Measurements from ENCODE around the gene CHD6. TPM values are rescaled to one million over a fixed set of nuclear protein-coding genes. Genes with fewer than 3 reads are reported as not detected.
A peak's percentile ranks its signal among the peaks of the same experiment; 100 is the strongest.

Gene CHD6
- total and polyA plus RNA-seq, 2 of the 13 experiments (the other 11 are each of a cell fraction or from before 2014, with no cell fraction given), result 14.4 to 52.0 TPM

GRCh38 chr20:41533537-41534136, 84.5 kb downstream of the CHD6 start (continued):
- no peak for TF ChIP-seq ZNF7 (CRISPR knock-in tag; IDR thresholded peaks at IDR 0.05)
- peak; percentile 76 for TF ChIP-seq NR2F6 (IDR thresholded peaks at IDR 0.05)
- peak; percentile 83 for TF ChIP-seq NR2F6 (CRISPR knock-in tag; IDR thresholded peaks at IDR 0.05)
- peak; percentile 80 for TF ChIP-seq ELF3 (CRISPR knock-in tag; IDR thresholded peaks at IDR 0.05)
- TF ChIP-seq SMARCE1 (IDR thresholded peaks at IDR 0.05; ENCODE audit: borderline replicate concordance), result no peak
- peak; percentile 63 for TF ChIP-seq PATZ1 (CRISPR knock-in tag; IDR thresholded peaks at IDR 0.05)
- no peak for TF ChIP-seq USF2 (IDR thresholded peaks at IDR 0.05; ENCODE audit: low read depth, low read length)
- TF ChIP-seq USF2 (CRISPR knock-in tag; IDR thresholded peaks at IDR 0.05; ENCODE audit: borderline replicate concordance), result no peak
- TF ChIP-seq ELF1 (CRISPR knock-in tag; IDR thresholded peaks at IDR 0.05), result peak; percentile 57
- TF ChIP-seq, protein P1, sequence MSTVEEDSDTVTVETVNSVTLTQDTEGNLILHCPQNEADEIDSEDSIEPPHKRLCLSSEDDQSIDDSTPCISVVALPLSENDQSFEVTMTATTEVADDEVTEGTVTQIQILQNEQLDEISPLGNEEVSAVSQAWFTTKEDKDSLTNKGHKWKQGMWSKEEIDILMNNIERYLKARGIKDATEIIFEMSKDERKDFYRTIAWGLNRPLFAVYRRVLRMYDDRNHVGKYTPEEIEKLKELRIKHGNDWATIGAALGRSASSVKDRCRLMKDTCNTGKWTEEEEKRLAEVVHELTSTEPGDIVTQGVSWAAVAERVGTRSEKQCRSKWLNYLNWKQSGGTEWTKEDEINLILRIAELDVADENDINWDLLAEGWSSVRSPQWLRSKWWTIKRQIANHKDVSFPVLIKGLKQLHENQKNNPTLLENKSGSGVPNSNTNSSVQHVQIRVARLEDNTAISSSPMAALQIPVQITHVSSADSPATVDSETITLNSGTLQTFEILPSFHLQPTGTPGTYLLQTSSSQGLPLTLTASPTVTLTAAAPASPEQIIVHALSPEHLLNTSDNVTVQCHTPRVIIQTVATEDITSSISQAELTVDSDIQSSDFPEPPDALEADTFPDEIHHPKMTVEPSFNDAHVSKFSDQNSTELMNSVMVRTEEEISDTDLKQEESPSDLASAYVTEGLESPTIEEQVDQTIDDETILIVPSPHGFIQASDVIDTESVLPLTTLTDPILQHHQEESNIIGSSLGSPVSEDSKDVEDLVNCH (CRISPR knock-in tag; IDR thresholded peaks at IDR 0.05), result no peak
- TF ChIP-seq, protein P2, sequence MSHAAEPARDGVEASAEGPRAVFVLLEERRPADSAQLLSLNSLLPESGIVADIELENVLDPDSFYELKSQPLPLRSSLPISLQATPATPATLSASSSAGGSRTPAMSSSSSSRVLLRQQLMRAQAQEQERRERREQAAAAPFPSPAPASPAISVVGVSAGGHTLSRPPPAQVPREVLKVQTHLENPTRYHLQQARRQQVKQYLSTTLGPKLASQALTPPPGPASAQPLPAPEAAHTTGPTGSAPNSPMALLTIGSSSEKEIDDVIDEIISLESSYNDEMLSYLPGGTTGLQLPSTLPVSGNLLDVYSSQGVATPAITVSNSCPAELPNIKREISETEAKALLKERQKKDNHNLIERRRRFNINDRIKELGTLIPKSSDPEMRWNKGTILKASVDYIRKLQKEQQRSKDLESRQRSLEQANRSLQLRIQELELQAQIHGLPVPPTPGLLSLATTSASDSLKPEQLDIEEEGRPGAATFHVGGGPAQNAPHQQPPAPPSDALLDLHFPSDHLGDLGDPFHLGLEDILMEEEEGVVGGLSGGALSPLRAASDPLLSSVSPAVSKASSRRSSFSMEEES (CRISPR knock-in tag; IDR thresholded peaks at IDR 0.05), result peak; percentile 56
- TF ChIP-seq, protein P3, sequence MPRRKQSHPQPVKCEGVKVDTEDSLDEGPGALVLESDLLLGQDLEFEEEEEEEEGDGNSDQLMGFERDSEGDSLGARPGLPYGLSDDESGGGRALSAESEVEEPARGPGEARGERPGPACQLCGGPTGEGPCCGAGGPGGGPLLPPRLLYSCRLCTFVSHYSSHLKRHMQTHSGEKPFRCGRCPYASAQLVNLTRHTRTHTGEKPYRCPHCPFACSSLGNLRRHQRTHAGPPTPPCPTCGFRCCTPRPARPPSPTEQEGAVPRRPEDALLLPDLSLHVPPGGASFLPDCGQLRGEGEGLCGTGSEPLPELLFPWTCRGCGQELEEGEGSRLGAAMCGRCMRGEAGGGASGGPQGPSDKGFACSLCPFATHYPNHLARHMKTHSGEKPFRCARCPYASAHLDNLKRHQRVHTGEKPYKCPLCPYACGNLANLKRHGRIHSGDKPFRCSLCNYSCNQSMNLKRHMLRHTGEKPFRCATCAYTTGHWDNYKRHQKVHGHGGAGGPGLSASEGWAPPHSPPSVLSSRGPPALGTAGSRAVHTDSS (CRISPR knock-in tag; conservative IDR thresholded peaks at IDR 0.05), result no peak
- TF ChIP-seq TCF7 (IDR thresholded peaks at IDR 0.05; ENCODE audit: low read depth), result peak; percentile 87
- peak; percentile 70 for TF ChIP-seq HHEX (CRISPR knock-in tag; IDR thresholded peaks at IDR 0.05)
- TF ChIP-seq DPF2 (CRISPR knock-in tag; IDR thresholded peaks at IDR 0.05; ENCODE audit: borderline replicate concordance, low read depth), result 0 out of 2 replicates have a peak, but pooled peaks have one; percentile 49
- TF ChIP-seq TOPORS (CRISPR knock-in tag; IDR thresholded peaks at IDR 0.05), result no peak
- no peak for TF ChIP-seq ZNF430 (CRISPR knock-in tag; IDR thresholded peaks at IDR 0.05)

All from HepG2 (cell line).